ENCODE data around the gene RAB11FIP5.
A peak's percentile ranks its signal among the peaks of the same experiment; 100 is the strongest.

RAB11FIP5 gene

GRCh38 chr2:73033142-73033765 is 79.5 kb downstream of the RAB11FIP5 start:
- peak; percentile 17 for DNase-seq

- DNase-seq: no peak
These were observed 80.0 kb downstream of the RAB11FIP5 start for GRCh38 chr2:73032702-73033097.

GRCh38 chr2:73031725-73032701 is 80.7 kb downstream of the RAB11FIP5 start:
- DNase-seq: no peak

GRCh38 chr2:73031095-73031678 is 81.6 kb downstream of the RAB11FIP5 start:
- DNase-seq: no peak

GRCh38 chr2:73028841-73029240 is 83.9 kb downstream of the RAB11FIP5 start:
- DNase-seq: no peak

GRCh38 chr2:73027340-73027739 is 85.4 kb downstream of the RAB11FIP5 start:
- DNase-seq: no peak

- DNase-seq: no peak
These were observed 89.3 kb downstream of the RAB11FIP5 start for GRCh38 chr2:73023497-73023896.
